Stimulated activated naive CD8-positive, alpha-beta T cell treated with anti-CD3 and anti-CD28 coated beads, Interleukin-15, amount 100 ng/mL, for 72 hours (primary cell): ENCODE data around the gene RFT1.

Source experiments
- ATAC-seq: fragments of 150-1000 bp; cut with Tn5 transposase; 2 replicates; pipeline ENCODE4 v1.10.0; 2021; ENCODE audit warnings: mild to moderate bottlenecking, moderate library complexity
- DNase-seq, 2 donors: peaks; one replicate each; pipeline ENCODE4 v3.0.0; 2021 to 2022
- H3K27ac Mint-ChIP-seq, 2 donors: one replicate each; pipeline ENCODE4 v1.8.0; 2022; ENCODE audit warnings: mild to moderate bottlenecking in 2 of 2, mixed read lengths in 2 of 2, moderate library complexity in 2 of 2
- H3K27me3 Mint-ChIP-seq: one replicate; pipeline ENCODE4 v1.8.0; 2022; ENCODE audit warnings: mixed read lengths
- H3K4me1 Mint-ChIP-seq: one replicate; pipeline ENCODE4 v1.8.0; 2022; ENCODE audit warnings: mild to moderate bottlenecking, mixed read lengths
- H3K4me3 Mint-ChIP-seq, 2 donors: one replicate each; pipeline ENCODE4 v1.8.0; 2022; ENCODE audit warnings: mild to moderate bottlenecking in 2 of 2, mixed read lengths in 2 of 2, moderate library complexity in 1 of 2
- H3K9me3 Mint-ChIP-seq, 2 donors: one replicate each; pipeline ENCODE4 v1.8.0; 2022; ENCODE audit warnings: mixed read lengths in 2 of 2

The RFT1 gene

DNA sequence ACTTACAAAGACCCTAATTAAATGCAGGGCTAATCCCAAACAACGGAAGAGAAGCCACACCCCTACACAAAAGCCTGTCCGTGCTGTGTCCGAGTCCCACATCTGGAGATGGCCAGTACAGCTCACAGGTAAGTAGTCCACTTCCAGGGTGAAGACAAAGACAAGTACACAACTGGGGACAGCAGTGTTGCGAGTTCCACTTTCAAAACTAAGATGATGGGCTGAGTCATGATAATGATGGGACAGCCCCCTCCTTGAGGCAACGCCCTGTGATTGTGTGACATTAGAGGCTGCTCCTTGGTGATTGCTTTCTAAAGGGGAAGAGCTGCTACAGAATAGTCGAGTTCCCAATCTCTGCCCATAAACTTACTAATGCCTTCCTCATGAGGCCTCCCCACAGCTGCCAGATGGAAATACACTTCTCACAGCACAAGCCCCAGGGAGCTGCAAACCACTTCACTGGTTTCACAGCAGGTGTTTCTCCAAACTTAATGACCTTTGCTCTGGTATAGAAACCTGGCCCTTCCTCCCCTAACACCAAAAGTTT, 27.6 kb downstream of the RFT1 start:
- Mint-ChIP-seq H3K27ac (peak overlapping the region; percentile 91 to 92), H3K9me3 (no peaks in the 10 kb centered on the region), H3K4me1 (peaks cover 84% of the 10 kb centered on the region), H3K27me3 (no peaks in the 10 kb centered on the region), H3K4me3 (peak overlapping the region; percentile 36 to 51)
- ATAC-seq (peak; percentile 98), DNase-seq (peak; percentile 37 to 63)

DNA sequence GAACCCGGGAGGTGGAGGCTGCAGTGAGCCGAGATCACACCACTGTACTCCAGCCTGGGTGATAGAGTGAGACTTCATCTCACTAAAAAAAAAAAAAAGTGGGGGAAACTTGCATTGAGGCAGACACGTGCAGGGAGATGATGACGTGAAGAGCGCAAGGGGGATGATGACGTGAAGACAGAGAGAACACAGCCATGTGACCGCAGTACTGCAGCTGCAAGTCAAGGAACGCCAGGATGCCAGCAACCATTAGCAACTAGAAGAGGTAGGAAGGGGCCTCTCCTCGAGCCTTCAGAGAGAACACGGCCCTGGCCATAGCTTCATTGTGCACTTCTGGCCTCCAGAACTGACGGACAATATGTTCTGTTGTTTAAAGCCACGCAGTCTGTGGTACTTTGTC, 28.3 kb downstream of the RFT1 start:
- Mint-ChIP-seq H3K9me3 (no peaks in the 10 kb centered on the region), H3K27me3 (no peaks in the 10 kb centered on the region), H3K4me1 (peaks cover 84% of the 10 kb centered on the region), H3K27ac (peak overlapping the region; percentile 91 to 92), H3K4me3 (peak overlapping the region; percentile 36 to 51)
- DNase-seq: no peak
- ATAC-seq: no peak

DNA sequence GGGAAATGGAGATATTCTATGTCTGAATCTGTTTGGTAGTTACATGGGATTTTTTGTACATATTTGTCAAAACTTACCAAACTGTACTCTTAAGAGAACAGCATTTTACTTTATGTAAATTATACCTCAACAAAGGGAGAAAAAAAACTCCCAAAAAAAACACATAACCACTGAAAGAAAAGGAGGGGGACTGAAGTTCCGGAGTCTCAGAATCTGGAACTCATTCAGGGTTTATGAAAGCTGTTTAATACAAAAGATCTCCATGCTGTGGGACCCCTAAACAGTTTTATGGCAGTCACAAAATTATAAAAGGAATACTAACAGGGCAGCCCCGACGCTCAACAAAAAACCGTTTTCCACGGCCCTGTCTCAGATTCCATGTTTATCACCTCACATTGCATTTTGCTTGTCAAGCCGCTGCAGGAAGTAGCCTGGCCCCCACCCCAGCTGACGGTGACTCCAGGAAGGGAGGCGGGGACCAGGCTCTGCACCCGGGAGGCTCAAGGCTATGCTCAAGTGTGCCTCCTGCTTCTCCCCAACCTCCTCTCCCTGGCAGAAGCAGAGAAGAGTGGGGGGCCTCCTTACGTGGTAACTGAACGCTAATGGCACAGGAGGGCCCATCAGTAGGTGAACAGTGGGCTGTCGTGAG, 29.3 kb downstream of the RFT1 start:
- H3K27ac Mint-ChIP-seq: peak overlapping the region in 1 of 2 donors; percentile 89
- H3K9me3 Mint-ChIP-seq: no peaks in the 10 kb centered on the region
- no peak for ATAC-seq
- H3K4me3 Mint-ChIP-seq: peak overlapping the region; percentile 42 to 51
- H3K27me3 Mint-ChIP-seq: no peaks in the 10 kb centered on the region
- DNase-seq: no peak
- peaks cover 79% of the 10 kb centered on the region for H3K4me1 Mint-ChIP-seq

DNA sequence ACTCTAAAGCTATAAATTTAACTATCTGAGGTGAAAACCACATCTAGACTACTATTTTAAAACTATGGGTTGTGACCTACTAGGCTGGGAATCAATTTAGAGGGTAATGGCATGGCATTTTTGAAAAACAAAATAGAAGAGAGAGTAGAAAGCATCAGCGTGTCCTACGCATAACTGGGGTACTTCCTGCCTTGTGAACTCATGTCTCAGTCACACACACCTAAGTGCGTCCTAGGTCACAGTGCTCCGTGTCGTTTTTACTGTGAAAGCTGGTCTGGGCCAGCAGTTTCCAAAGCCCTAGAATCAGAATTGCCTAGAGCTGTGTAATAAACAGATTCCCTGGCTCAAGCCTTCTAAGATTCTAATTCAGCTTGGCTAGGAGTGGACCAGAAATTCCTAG, 32.3 kb downstream of the RFT1 start:
- Mint-ChIP-seq H3K9me3 (no peaks in the 10 kb centered on the region), H3K27ac (peak overlapping the region in 1 of 2 donors; percentile 75), H3K4me3 (no peak overlapping the region), H3K4me1 (peaks cover 48% of the 10 kb centered on the region), H3K27me3 (no peaks in the 10 kb centered on the region)
- DNase-seq: no peak
- ATAC-seq: no peak

DNA sequence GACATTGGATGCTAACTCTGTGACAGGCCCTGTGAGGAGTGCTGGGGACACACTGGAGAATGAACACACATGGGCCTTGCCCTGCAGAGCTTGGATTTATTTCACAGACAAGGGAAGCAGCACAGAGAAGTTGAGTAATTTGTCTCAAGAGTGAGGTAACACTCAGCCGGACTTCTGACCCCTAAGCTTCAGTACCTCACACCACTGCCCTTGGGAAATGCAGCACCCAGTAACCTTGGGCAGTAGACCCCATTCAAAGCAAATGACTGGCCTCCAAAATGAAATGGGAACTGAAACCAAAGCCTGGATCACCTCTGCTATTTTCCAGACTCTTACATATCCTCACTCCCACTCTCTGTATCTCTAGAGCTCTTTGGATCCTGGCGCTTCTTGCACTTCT, 37.3 kb downstream of the RFT1 start:
- DNase-seq: no peak
- Mint-ChIP-seq H3K27me3 (no peaks in the 10 kb centered on the region), H3K9me3 (no peaks in the 10 kb centered on the region), H3K4me3 (no peak overlapping the region), H3K4me1 (peaks cover 5% of the 10 kb centered on the region), H3K27ac (no peak overlapping the region)
- ATAC-seq: no peak

DNA sequence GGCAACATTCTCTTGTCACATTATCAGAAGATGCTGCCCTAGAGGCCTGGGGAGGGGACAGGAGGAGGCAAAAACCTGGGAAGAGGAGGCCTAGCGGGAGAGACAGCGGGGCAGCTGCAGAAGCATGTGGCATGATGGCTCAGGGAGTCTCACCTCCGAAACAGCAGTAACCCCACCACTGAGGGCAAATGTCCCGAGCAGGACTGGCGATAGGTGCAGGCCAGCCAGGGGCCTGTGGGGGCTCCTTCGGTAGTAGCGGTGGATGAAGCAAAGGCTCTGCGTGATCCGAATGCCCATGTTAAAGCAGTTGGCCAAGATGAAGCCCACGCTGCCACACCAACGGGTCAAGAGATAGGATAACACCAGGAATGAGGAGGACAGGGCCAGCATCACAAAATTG, 38.0 kb downstream of the RFT1 start:
- no peaks in the 10 kb centered on the region for H3K27me3 Mint-ChIP-seq
- no peaks in the 10 kb centered on the region for H3K4me1 Mint-ChIP-seq
- H3K27ac Mint-ChIP-seq: no peak overlapping the region
- ATAC-seq (no peak), DNase-seq (no peak)
- H3K9me3 Mint-ChIP-seq: no peaks in the 10 kb centered on the region
- H3K4me3 Mint-ChIP-seq: no peak overlapping the region

DNA sequence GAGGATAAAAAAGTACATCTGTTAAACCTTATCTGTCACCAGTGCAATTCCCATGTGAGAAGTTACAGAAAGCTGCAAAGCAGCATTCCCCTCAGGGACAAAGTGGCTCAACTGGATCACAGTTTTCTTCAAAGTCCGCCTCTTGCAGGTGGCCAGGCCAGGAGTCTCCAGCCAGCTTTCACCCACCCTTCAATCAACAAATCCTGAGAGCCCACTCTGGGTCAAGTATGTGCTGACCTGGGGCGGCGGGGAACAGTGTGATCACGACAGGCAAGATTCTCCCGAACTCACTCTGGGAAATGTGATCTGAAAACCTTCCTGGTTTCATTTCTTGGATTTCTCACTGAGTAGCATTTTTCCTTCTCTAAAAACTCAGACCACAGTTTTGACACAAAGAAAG, 39.2 kb downstream of the RFT1 start:
- ATAC-seq (no peak), DNase-seq (no peak)
- Mint-ChIP-seq H3K27ac (peak overlapping the region in 1 of 2 donors; percentile 27), H3K9me3 (no peaks in the 10 kb centered on the region), H3K4me3 (no peak overlapping the region), H3K27me3 (no peaks in the 10 kb centered on the region), H3K4me1 (no peaks in the 10 kb centered on the region)

DNA sequence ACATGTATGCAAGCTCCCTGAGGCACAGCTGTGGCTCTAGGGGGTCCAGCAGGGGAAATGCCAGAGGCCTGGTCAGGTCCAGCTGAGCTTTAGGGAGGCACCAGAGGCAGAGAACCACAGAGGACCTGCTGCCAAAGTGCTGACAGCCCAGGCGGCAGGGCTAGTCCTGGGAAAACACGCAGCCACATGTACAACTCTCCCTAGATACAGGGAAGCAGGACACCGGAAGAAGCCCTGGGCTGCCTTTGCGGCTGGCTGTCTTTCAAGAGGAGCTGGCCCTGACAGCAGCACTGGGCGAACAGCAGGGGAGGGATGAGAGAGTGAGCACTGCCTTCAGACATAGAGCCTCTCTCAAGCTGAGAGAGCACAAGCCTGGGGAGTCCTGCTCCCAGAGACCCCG, 40.7 kb downstream of the RFT1 start:
- H3K27ac Mint-ChIP-seq: peak overlapping the region; percentile 27 to 64
- no peak for DNase-seq
- no peaks in the 10 kb centered on the region for H3K9me3 Mint-ChIP-seq
- H3K4me3 Mint-ChIP-seq: no peak overlapping the region
- no peak for ATAC-seq
- H3K4me1 Mint-ChIP-seq: no peaks in the 10 kb centered on the region
- H3K27me3 Mint-ChIP-seq: no peaks in the 10 kb centered on the region

DNA sequence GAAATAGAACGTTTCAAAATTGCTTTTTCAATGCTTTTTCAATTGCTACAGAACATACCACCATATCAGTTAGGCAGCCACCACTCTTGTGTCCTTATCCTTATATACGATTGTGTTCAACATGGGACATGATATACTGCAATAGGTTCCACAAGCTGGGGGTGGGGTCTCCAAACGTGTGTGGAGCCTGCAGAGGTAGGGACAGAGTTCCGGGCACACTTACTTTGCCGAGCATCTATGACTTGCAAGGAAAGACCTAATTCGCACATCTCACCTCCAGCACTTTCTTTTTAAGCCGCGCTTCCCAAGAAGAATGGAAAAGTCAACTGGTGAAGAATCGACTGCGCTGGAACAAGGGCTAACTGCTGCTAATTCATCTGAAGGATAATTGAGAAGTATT, 44.8 kb downstream of the RFT1 start:
- Mint-ChIP-seq H3K27me3 (no peaks in the 10 kb centered on the region), H3K9me3 (no peaks in the 10 kb centered on the region), H3K4me3 (no peak overlapping the region), H3K4me1 (no peaks in the 10 kb centered on the region), H3K27ac (no peak overlapping the region)
- ATAC-seq (no peak), DNase-seq (no peak)

DNA sequence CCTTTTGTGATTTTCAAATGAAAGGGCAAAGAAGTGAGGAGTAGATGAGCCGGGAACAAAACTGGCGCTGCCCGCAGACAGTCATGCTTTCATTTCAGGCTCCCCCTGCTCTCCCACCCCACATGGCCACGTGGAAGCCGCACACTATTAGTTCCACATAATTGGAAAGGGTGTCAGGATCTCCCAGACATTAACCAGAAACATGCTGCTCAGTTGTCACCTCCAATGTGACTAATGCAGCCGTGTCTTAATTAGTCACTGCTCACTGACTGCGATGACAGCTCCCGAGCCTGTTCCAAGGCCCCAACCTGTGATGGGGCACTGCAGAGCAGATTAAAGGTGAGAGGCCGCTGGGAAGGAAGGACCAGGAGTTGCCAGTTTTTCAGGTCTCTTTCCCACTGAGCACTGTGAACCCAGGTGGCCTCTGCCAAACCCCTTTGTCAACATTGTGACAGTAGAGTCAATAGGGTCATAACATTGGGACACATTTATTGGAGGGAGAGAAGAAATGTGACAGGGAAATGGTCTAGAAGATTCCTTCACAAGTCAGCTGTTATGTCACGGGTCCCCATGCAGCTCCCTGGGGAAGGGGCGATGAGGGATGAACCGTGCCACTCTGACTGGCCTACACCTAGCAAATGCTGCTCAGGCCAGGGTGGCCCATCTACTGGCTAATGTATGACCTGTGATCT, 45.8 kb downstream of the RFT1 start:
- Mint-ChIP-seq H3K4me3 (no peak overlapping the region), H3K4me1 (no peaks in the 10 kb centered on the region), H3K9me3 (no peaks in the 10 kb centered on the region), H3K27ac (peak overlapping the region in 1 of 2 donors; percentile 84), H3K27me3 (no peaks in the 10 kb centered on the region)
- DNase-seq (no peak), ATAC-seq (no peak)

DNA sequence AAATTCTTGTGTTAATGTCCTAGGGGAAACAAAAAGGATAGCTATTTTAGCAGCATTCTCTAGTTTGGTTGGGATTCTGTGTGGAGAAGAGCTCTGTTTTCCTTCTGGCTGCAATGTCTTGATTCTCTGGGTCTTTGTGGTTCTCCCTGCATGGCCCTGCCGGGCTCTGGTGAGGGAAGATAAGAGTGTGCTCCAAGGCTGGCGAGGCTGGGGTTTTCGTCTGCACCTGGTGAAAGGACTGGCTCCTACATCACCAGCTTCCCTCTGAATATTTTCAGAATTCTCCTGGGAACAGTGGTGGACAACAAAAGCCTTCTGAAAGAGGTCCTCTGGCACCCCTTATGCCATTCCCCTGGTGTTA, 46.3 kb downstream of the RFT1 start:
- Mint-ChIP-seq H3K4me3 (no peak overlapping the region), H3K4me1 (no peaks in the 10 kb centered on the region), H3K27ac (peak overlapping the region in 1 of 2 donors; percentile 43), H3K9me3 (no peaks in the 10 kb centered on the region), H3K27me3 (no peaks in the 10 kb centered on the region)
- ATAC-seq (no peak), DNase-seq (no peak)

DNA sequence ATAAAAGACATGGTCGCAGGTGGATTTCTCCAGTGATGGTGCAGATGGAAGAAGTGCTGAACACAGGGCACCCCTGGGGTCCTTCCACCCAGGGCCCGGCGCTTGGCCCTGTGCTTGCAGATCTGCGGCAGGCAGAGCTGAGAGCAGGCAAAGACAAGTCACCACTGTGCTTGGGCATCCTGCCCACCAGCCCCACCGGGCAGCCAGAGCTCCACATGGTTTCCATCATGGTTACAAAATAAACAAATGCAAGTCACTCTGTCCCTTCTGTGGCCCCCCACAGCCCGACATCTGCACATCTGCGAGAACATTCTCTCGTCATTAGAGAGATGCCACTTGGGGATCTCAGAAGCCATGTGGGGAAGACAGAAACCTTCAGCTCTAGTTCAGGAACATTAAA, 46.7 kb downstream of the RFT1 start:
- Mint-ChIP-seq H3K27me3 (no peaks in the 10 kb centered on the region), H3K27ac (peak overlapping the region in 1 of 2 donors; percentile 27), H3K9me3 (no peaks in the 10 kb centered on the region), H3K4me3 (no peak overlapping the region), H3K4me1 (no peaks in the 10 kb centered on the region)
- DNase-seq (no peak), ATAC-seq (no peak)

DNA sequence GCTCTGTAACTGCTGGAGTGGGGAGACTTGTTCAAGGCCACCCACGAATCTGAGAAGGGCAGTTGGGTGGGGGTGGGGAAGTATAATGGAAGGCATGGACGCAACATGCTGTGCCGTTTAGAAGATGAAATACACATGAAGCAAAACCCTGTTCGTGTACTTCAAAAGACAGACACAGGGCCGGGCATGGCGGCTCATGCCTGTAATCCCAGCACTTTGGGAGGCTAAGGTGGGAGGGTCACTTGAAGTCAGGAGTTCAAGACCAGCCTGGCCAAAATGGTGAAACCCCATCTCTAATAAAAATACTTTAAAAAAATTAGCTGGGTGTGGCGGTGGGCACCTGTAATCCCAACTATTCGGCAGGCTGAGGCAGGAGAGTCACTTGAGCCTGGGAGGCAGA, 47.5 kb downstream of the RFT1 start:
- Mint-ChIP-seq H3K4me1 (no peaks in the 10 kb centered on the region), H3K9me3 (no peaks in the 10 kb centered on the region), H3K27ac (no peak overlapping the region), H3K27me3 (no peaks in the 10 kb centered on the region), H3K4me3 (no peak overlapping the region)
- no peak for ATAC-seq
- no peak for DNase-seq

DNA sequence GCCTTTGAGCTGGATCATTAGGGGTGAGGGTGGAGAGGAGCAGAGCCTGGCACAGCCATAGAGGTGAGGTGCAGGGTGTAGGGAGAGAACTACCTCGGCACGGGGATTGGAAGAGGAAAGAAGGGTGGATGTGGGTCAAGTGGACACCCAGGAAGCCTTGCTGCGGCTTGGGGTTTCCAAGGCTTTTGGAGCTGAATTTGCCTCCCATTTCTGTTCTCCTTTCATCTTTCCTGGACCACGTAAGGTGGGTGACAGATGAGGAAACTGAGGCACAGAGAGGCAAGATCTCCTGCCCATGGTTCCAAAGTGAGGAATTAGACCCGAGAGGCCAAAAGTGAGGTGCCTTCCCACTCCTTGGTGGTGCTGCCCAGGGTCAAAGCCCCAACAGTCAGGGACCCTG, 48.9 kb downstream of the RFT1 start:
- H3K4me3 Mint-ChIP-seq: no peak overlapping the region
- ATAC-seq (no peak), DNase-seq (no peak)
- no peaks in the 10 kb centered on the region for H3K9me3 Mint-ChIP-seq
- no peak overlapping the region for H3K27ac Mint-ChIP-seq
- no peaks in the 10 kb centered on the region for H3K4me1 Mint-ChIP-seq
- no peaks in the 10 kb centered on the region for H3K27me3 Mint-ChIP-seq

DNA sequence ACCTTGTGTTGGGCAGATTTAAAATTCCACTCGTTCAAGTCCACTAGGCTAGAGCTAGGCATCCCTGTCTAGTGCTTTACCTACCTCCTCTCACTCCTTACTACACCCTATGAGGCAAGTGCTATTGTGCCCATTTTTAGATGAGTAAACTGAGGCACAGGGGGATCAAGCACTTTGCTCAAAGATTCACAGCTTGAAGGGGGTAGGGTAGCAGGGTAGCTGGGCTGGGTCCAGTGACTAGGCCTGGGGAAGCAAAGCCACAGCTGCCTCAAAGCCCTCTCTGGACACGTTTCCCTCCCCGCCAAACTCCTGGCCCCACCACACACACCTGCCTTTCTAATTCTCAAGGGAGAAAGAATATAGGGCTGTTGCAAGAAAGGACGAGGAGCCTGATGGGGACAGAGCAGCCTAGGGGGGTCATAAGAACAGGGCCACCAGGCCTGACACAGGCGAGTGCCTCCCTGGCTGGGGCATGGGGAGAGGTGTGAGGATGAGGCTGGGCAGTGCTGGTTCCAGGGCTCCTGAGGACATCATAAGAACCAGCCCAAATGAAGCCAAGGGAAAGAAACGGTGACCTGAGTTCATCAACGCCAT, 49.5 kb downstream of the RFT1 start:
- DNase-seq: no peak
- no peaks in the 10 kb centered on the region for H3K4me1 Mint-ChIP-seq
- H3K9me3 Mint-ChIP-seq: no peaks in the 10 kb centered on the region
- no peaks in the 10 kb centered on the region for H3K27me3 Mint-ChIP-seq
- no peak overlapping the region for H3K27ac Mint-ChIP-seq
- no peak for ATAC-seq
- H3K4me3 Mint-ChIP-seq: no peak overlapping the region

DNA sequence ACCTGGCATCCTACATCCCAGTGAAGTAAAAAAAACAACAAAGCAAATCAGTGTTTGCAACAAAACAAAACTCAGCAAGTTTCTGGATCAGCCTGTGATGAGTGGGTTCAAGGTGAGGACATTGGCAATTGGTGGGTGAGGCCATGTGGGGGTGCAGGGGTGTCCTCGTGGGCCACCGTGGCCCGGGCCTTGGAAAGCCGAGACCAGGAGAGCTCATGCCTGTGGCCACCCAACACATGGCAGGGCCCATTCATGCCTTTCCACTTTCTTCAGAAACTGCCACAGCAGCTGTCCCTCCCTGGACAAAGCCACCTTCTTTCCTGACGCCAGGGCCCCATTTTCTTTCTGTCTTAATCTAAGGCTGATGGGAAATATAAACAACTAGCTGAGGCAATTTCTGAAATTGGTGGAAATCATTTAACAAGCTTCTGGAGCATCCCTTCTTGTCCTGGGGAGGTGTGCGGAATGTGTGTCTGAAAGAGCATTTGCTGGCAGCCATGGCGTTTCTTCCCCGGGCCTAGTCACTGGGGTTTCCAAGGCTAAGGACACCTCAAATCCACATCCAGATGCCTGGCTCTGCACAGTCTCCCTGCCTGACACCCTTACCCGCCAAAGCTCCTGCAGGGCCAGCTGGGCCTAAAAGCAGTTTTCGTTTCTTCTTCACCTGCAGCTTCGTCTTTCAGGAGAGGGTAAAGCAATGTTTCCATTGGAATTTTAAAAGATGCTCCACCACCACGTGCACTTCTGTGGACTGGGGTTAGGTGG, 50.3 kb downstream of the RFT1 start:
- H3K27ac Mint-ChIP-seq: no peak overlapping the region
- H3K4me3 Mint-ChIP-seq: no peak overlapping the region
- DNase-seq (no peak), ATAC-seq (no peak)
- no peaks in the 10 kb centered on the region for H3K4me1 Mint-ChIP-seq
- no peaks in the 10 kb centered on the region for H3K27me3 Mint-ChIP-seq
- H3K9me3 Mint-ChIP-seq: no peaks in the 10 kb centered on the region
